Thyroid gland (tissue), 4 donors: ENCODE measurements around the gene CHD6.

Experiments
- POLR2A ChIP-seq, 2 donors: fragments of 450-650 bp; IDR thresholded peaks; one replicate each; pipeline ENCODE4 v1.6.1; 2017; ENCODE audit warnings: antibody characterized with exemption in 2 of 2, mild to moderate bottlenecking in 2 of 2, moderate library complexity in 1 of 2
- TF ChIP-seq, protein P1 (sequence below), 6 experiments: fragments of 200-600 bp in 3 of 6; fragments of 450-650 bp in 3 of 6; sonication (generic) in 3 of 6; IDR thresholded peaks; one replicate each; pipeline ENCODE4 v1.5.1; 2016 to 2019; ENCODE audit warnings: antibody characterized with exemption in 6 of 6, mild to moderate bottlenecking in 2 of 6, inconsistent platforms in 1 of 6, moderate library complexity in 1 of 6

- TF ChIP-seq, protein P1, sequence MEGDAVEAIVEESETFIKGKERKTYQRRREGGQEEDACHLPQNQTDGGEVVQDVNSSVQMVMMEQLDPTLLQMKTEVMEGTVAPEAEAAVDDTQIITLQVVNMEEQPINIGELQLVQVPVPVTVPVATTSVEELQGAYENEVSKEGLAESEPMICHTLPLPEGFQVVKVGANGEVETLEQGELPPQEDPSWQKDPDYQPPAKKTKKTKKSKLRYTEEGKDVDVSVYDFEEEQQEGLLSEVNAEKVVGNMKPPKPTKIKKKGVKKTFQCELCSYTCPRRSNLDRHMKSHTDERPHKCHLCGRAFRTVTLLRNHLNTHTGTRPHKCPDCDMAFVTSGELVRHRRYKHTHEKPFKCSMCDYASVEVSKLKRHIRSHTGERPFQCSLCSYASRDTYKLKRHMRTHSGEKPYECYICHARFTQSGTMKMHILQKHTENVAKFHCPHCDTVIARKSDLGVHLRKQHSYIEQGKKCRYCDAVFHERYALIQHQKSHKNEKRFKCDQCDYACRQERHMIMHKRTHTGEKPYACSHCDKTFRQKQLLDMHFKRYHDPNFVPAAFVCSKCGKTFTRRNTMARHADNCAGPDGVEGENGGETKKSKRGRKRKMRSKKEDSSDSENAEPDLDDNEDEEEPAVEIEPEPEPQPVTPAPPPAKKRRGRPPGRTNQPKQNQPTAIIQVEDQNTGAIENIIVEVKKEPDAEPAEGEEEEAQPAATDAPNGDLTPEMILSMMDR (IDR thresholded peaks at IDR 0.05), result no peak
- no peak for TF ChIP-seq POLR2A (IDR thresholded peaks at IDR 0.05)
These were observed 18.5 kb downstream of the CHD6 start for GRCh38 chr20:41599699-41600104.
